ENCODE data around the gene SLC28A2.
A peak's percentile ranks its signal among the peaks of the same experiment; 100 is the strongest.
"Not testable (repeated sequence)": the region's sequence is repeated elsewhere in the genome, so short reads cannot be mapped to it uniquely, and the experiment has no call there.

The SLC28A2 gene

GRCh38 chr15:45251888-45252287 is at the start of gene SLC28A2:
SLC28A2 (plus strand) TSS chr15:45252234; CDS start chr15:45253216, 982 bp downstream.
- no peak for DNase-seq (ENCODE audit: low read depth in 2 of 2, low spot score in 1 of 2)

GRCh38 chr15:45203182-45203581 is 48.9 kb upstream of the SLC28A2 start:
- DNase-seq (ENCODE audit: low read depth in 2 of 2, low spot score in 1 of 2) = no peak

GRCh38 chr15:45205192-45205591 is 46.8 kb upstream of the SLC28A2 start:
- DNase-seq (ENCODE audit: low read depth in 2 of 2, low spot score in 1 of 2) = peak in 1 of 2 donors; percentile 16

GRCh38 chr15:45212493-45212892 is 39.5 kb upstream of the SLC28A2 start:
- no peak for DNase-seq (ENCODE audit: low read depth in 2 of 2, low spot score in 1 of 2)

- no peak for DNase-seq (ENCODE audit: low read depth in 2 of 2, low spot score in 1 of 2)
Observed at GRCh38 chr15:45221053-45221599, 30.9 kb upstream of the SLC28A2 start.

- DNase-seq (ENCODE audit: low read depth in 2 of 2, low spot score in 1 of 2) = no peak
Observed at GRCh38 chr15:45221967-45222366, 30.1 kb upstream of the SLC28A2 start.

GRCh38 chr15:45224621-45225217 is 27.3 kb upstream of the SLC28A2 start:
- DNase-seq (ENCODE audit: low read depth in 2 of 2, low spot score in 1 of 2) = no peak

- DNase-seq (ENCODE audit: low read depth in 2 of 2, low spot score in 1 of 2) = no peak
Observed at GRCh38 chr15:45225506-45226273, 26.3 kb upstream of the SLC28A2 start.

GRCh38 chr15:45228931-45229330 is 23.1 kb upstream of the SLC28A2 start:
- DNase-seq (ENCODE audit: low read depth in 2 of 2, low spot score in 1 of 2) = no peak

- no peak for DNase-seq (ENCODE audit: low read depth in 2 of 2, low spot score in 1 of 2)
Observed at GRCh38 chr15:45230245-45230965, 21.6 kb upstream of the SLC28A2 start.

GRCh38 chr15:45231132-45231531 is 20.9 kb upstream of the SLC28A2 start:
- no peak for DNase-seq (ENCODE audit: low read depth in 2 of 2, low spot score in 1 of 2)

- DNase-seq (ENCODE audit: low read depth in 2 of 2, low spot score in 1 of 2) = no peak
Observed at GRCh38 chr15:45231864-45232562, 20.0 kb upstream of the SLC28A2 start.

GRCh38 chr15:45234562-45235235 is 17.3 kb upstream of the SLC28A2 start:
- DNase-seq (ENCODE audit: low read depth in 2 of 2, low spot score in 1 of 2) = no peak

GRCh38 chr15:45236806-45237205 is 15.2 kb upstream of the SLC28A2 start:
- DNase-seq (ENCODE audit: low read depth in 2 of 2, low spot score in 1 of 2) = not testable (repeated sequence)

- DNase-seq (ENCODE audit: low read depth in 2 of 2, low spot score in 1 of 2) = no peak
Observed at GRCh38 chr15:45242289-45242688, 9.7 kb upstream of the SLC28A2 start.

GRCh38 chr15:45249125-45249780 is 2.8 kb upstream of the SLC28A2 start:
- DNase-seq (ENCODE audit: low read depth in 2 of 2, low spot score in 1 of 2) = no peak

GRCh38 chr15:45253330-45253729 is 1.3 kb downstream of the SLC28A2 start:
- DNase-seq (ENCODE audit: low read depth in 2 of 2, low spot score in 1 of 2) = no peak

- DNase-seq (ENCODE audit: low read depth in 2 of 2, low spot score in 1 of 2) = no peak
Observed at GRCh38 chr15:45254405-45254804, 2.4 kb downstream of the SLC28A2 start.

GRCh38 chr15:45254824-45255223 is 2.8 kb downstream of the SLC28A2 start:
- DNase-seq (ENCODE audit: low read depth in 2 of 2, low spot score in 1 of 2) = not testable (repeated sequence)

GRCh38 chr15:45259796-45260195 is 7.8 kb downstream of the SLC28A2 start:
- no peak for DNase-seq (ENCODE audit: low read depth in 2 of 2, low spot score in 1 of 2)

Measured in stimulated activated CD8-positive, alpha-beta memory T cell treated with anti-CD3 and anti-CD28 coated beads, Interleukin-4, amount 100 ng/mL, for 1 hour (primary cell).